Endothelial cell of umbilical vein (primary cell): ENCODE measurements around the gene NEDD4. TPM values are rescaled to one million over a fixed set of nuclear protein-coding genes. Genes with fewer than 3 reads are reported as not detected.

Source experiments
- BruUV-seq: library from RNA; stranded (reverse); fragments of 400-500 nt; replicated peaks from 2 replicates; lab custom pipeline; 2021; lab: Mats Ljungman, UMichigan
- CTCF ChIA-PET: fragments of 300-600, 350-600 bp; sonication (Branson Sonifier 250); formaldehyde crosslinking; loops from one replicate; lab custom pipeline; 2021; ENCODE audit warnings: antibody characterized with exemption, inconsistent platforms; lab: Charles Lee
- POLR2A ChIA-PET: fragments of 300-600, 350-600 bp; sonication (Branson Sonifier 250); formaldehyde crosslinking; loops from one replicate; lab custom pipeline; 2021; ENCODE audit warnings: antibody characterized with exemption, inconsistent platforms; lab: Charles Lee
- DNase-seq: peaks from one replicate; pipeline ENCODE4 v3.0.0-alpha.2; 2011; ENCODE audit warnings: low read depth, low spot score
- FAIRE-seq: peaks from 2 replicates; lab custom pipeline; 2011; peaks lifted over from hg19 to GRCh38; lab: Jason Lieb, UNC
- H2AFZ ChIP-seq: 2 replicates; pipeline ENCODE4 v1.6.0; 2012; ENCODE audit warnings: low read depth, low read length, control low read depth, inconsistent platforms
- H3K27ac ChIP-seq: 2 replicates; pipeline ENCODE4 v1.5.1; 2011; ENCODE audit warnings: low read depth, mild to moderate bottlenecking, control low read depth, low read length, moderate library complexity; ENCODE audit not compliant: insufficient read depth
- H3K27me3 ChIP-seq, 2 experiments: 2 replicates each; pipeline versions ENCODE4 v1.6.0 to v1.6.1; 2011; ENCODE audit warnings: low read length in 2 of 2, mixed read lengths in 1 of 2; ENCODE audit not compliant: control insufficient read depth in 2 of 2, insufficient read depth in 2 of 2
- H3K36me3 ChIP-seq, 2 experiments: 2 replicates in 1 of 2; 3 replicates in 1 of 2; pipeline ENCODE4 v1.5.1; 2011; ENCODE audit warnings: low read length in 2 of 2, mild to moderate bottlenecking in 1 of 2, moderate library complexity in 1 of 2; ENCODE audit not compliant: control insufficient read depth in 2 of 2, insufficient read depth in 2 of 2; ENCODE audit errors: extremely low read depth in 1 of 2
- H3K4me1 ChIP-seq: 3 replicates; pipeline ENCODE4 v1.5.1; 2011; ENCODE audit warnings: mild to moderate bottlenecking, low read length; ENCODE audit not compliant: control insufficient read depth, insufficient read depth; ENCODE audit errors: extremely low read depth
- H3K4me2 ChIP-seq: 2 replicates; pipeline ENCODE4 v1.6.1; 2011; ENCODE audit warnings: low read length, control low read depth, mixed read lengths; ENCODE audit not compliant: insufficient read depth
- H3K4me3 ChIP-seq, 3 experiments: fragments of 200-600 bp in 1 of 3; sonication (generic), shearing (Covaris generic) in 1 of 3; replicated peaks in 1 of 3; 2 replicates each; pipeline ENCODE4 v1.5.1; 2011 to 2016; ENCODE audit warnings: control low read depth in 3 of 3, low read length in 3 of 3, mild to moderate bottlenecking in 2 of 3, inconsistent platforms in 1 of 3, low read depth in 1 of 3, moderate library complexity in 1 of 3; ENCODE audit not compliant: insufficient read depth in 1 of 3
- H3K79me2 ChIP-seq: 2 replicates; pipeline ENCODE4 v1.6.0; 2012; ENCODE audit warnings: low read length, inconsistent platforms; ENCODE audit not compliant: control insufficient read depth, insufficient read depth
- H3K9ac ChIP-seq: replicated peaks from 2 replicates; pipeline ENCODE3; 2011; ENCODE audit warnings: low read length, control low read depth; ENCODE audit not compliant: insufficient read depth; ENCODE audit errors: extremely low read depth
- H3K9me1 ChIP-seq: replicated peaks from 3 replicates; pipeline ENCODE4 v1.6.0; 2011; ENCODE audit warnings: mild to moderate bottlenecking, low read length; ENCODE audit not compliant: control insufficient read depth, insufficient read depth; ENCODE audit errors: extremely low read depth
- H3K9me3 ChIP-seq: replicated peaks from 2 replicates; pipeline ENCODE4 v1.5.1; 2012; ENCODE audit warnings: low read length, inconsistent platforms; ENCODE audit not compliant: control insufficient read depth, insufficient read depth
- H4K20me1 ChIP-seq: replicated peaks from 2 replicates; pipeline ENCODE3; 2011; ENCODE audit warnings: mild to moderate bottlenecking, low read length; ENCODE audit not compliant: control insufficient read depth, insufficient read depth; ENCODE audit errors: extremely low read depth
- CTCF ChIP-seq, 2 donors: IDR thresholded peaks; 1 replicate in 1 of 2; 2 replicates in 1 of 2; pipeline ENCODE4 v1.5.1; 2011; ENCODE audit warnings: low read length in 2 of 2, mild to moderate bottlenecking in 2 of 2, moderate library complexity in 2 of 2, control low read depth in 1 of 2, inconsistent platforms in 1 of 2, low read depth in 1 of 2; ENCODE audit not compliant: insufficient read depth in 1 of 2; ENCODE audit errors: extremely low read depth in 1 of 2
- EZH2 ChIP-seq: IDR thresholded peaks from 2 replicates; pipeline ENCODE4 v1.6.1; 2012; ENCODE audit warnings: borderline replicate concordance, low read depth, mild to moderate bottlenecking, moderate library complexity, low read length, inconsistent platforms; ENCODE audit not compliant: severe bottlenecking
- FOS ChIP-seq: IDR thresholded peaks from 2 replicates; pipeline ENCODE4 v1.6.1; 2011; ENCODE audit warnings: mild to moderate bottlenecking, low read length, moderate library complexity, borderline replicate concordance; ENCODE audit not compliant: insufficient read depth
- GATA2 ChIP-seq: IDR thresholded peaks from 2 replicates; pipeline ENCODE4 v1.7.0; 2011; ENCODE audit warnings: low read depth, mild to moderate bottlenecking, moderate library complexity, mixed read lengths, low read length; ENCODE audit not compliant: insufficient read length, insufficient read depth
- JUN ChIP-seq: IDR thresholded peaks from 2 replicates; pipeline ENCODE4 v1.6.1; 2011; ENCODE audit warnings: borderline replicate concordance, low read depth; ENCODE audit not compliant: insufficient read length, insufficient read depth
- MAX ChIP-seq: IDR thresholded peaks from 2 replicates; pipeline ENCODE4 v1.6.1; 2011; ENCODE audit not compliant: insufficient read depth, insufficient read length
- MYC ChIP-seq: IDR thresholded peaks from one replicate; pipeline ENCODE4 v1.6.1; 2011; ENCODE audit warnings: mild to moderate bottlenecking, low read depth, low read length
- POLR2A ChIP-seq: IDR thresholded peaks from 2 replicates; pipeline ENCODE4 v1.6.1; 2012; ENCODE audit warnings: low read depth, mild to moderate bottlenecking, control low read depth, low read length
- POLR2AphosphoS5 ChIP-seq: IDR thresholded peaks from 2 replicates; pipeline ENCODE4 v1.6.1; 2012; ENCODE audit warnings: low read depth, mild to moderate bottlenecking, control low read depth, low read length, moderate library complexity; ENCODE audit not compliant: insufficient read depth
- dilution Hi-C: fragments of 300-500 bp; cut with MboI; formaldehyde crosslinking; loops from one replicate; pipeline ENCODE4 v1.15.0; 2019; ENCODE audit warnings: low sequenced_read_pairs; ENCODE audit not compliant: extremely low pct_ligation_motif_present
- intact Hi-C: fragments of 100-400 bp; cut with micrococcal nuclease; formaldehyde crosslinking; loops from one replicate; pipeline ENCODE4 v1.10.0; 2022
- polyA plus RNA-seq, 4 experiments: library from polyadenylated mRNA; depleted of rRNA in 3 of 4; stranded (reverse) in 3 of 4; unstranded in 1 of 4; fragments of >200 nt; gene quantifications; 2 replicates each; pipeline versions ENCODE4 v1.2.1 to v1.2.3, GENCODE V29; 2011 to 2012; ENCODE audit warnings: missing spikeins in 1 of 4
- total RNA-seq: library from RNA; stranded (reverse); gene quantifications from 2 replicates; pipeline ENCODE4 v1.2.3, GENCODE V29; 2021

NEDD4 gene
- total and polyA plus RNA-seq, 2 donors (not counting 3 experiments of a cell fraction or from before 2014, with no cell fraction given), result 9.2 to 39.0 TPM

- DNase-seq, result no peak
- TF ChIP-seq POLR2AphosphoS5, result no peak
- no peak for TF ChIP-seq GATA2
- no peak for TF ChIP-seq MYC
- no peak for TF ChIP-seq POLR2A
- no peak for TF ChIP-seq FOS
- TF ChIP-seq JUN, result no peak
- TF ChIP-seq EZH2, result no peak
- no peak for TF ChIP-seq CTCF (IDR thresholded peaks at IDR 0.05; ENCODE audit: extremely low read depth in 1 of 2, insufficient read depth in 1 of 2, low read depth in 1 of 2, low read length in 2 of 2)
- no peak for TF ChIP-seq MAX
- Histone ChIP-seq H3K79me2 (no peaks in the 10 kb centered on the region), H3K4me3 (no peak overlapping the region), H3K27me3 (no peaks in the 10 kb centered on the region), H3K4me2 (no peak overlapping the region), H3K4me1 (peaks cover 15% of the 10 kb centered on the region), H3K9me1 (no peaks in the 10 kb centered on the region), H3K27ac (no peak overlapping the region), H3K9ac (no peak overlapping the region), H3K9me3 (no peaks in the 10 kb centered on the region), H3K36me3 (no peaks in the 10 kb centered on the region), H4K20me1 (no peaks in the 10 kb centered on the region), H2AFZ (no peak overlapping the region)
- ChIA-PET POLR2A (no interaction called here), CTCF (interaction anchor here (2.5 to 6.9 kb wide), 7 partner anchors 8 to 269 kb away, joined by 9 to 109 read pairs (median 37); partner anchors contain the start of gene NEDD4)
- intact Hi-C loops (loop anchor here (5.0 kb wide), 3 partner anchors 69 to 114 kb away; partner anchors contain the start of gene NEDD4), dilution Hi-C loops (no loop called here)
- no peak for FAIRE-seq
- no TSS peak for BruUV-seq
These were observed 77.4 kb downstream of the NEDD4 start for GRCh38 chr15:55915876-55916567.
